HepG2 (cell line): ENCODE data around the gene MRFAP1. TPM values are rescaled to one million over a fixed set of nuclear protein-coding genes. Genes with fewer than 3 reads are reported as not detected.

Experiments
- CCAR2 ChIP-seq: fragments of 200-400 bp; formaldehyde crosslinking; optimal IDR thresholded peaks from 2 replicates; pipeline ENCODE3; 2018; ENCODE audit warnings: low read depth, mild to moderate bottlenecking, low read length, moderate library complexity
- PPARG ChIP-seq: conservative IDR thresholded peaks from 2 replicates; pipeline ENCODE4 v1.6.1; 2016; ENCODE audit warnings: missing biosample characterization, missing genetic modification reagents
- REPIN1 ChIP-seq: sonication (generic); formaldehyde crosslinking; IDR thresholded peaks from 2 replicates; pipeline ENCODE4 v1.8.0; 2022; ENCODE audit warnings: missing genetic modification reagents, low read depth, mild to moderate bottlenecking, borderline replicate concordance
- RFXANK ChIP-seq: IDR thresholded peaks from 2 replicates; pipeline ENCODE4 v1.6.1; 2016
- SALL1 ChIP-seq: sonication (generic); formaldehyde crosslinking; IDR thresholded peaks from 2 replicates; pipeline ENCODE4 v1.8.0; 2022; ENCODE audit warnings: mild to moderate bottlenecking, missing genetic modification reagents
- SAP130 ChIP-seq: IDR thresholded peaks from 2 replicates; pipeline ENCODE4 v1.6.1; 2016; ENCODE audit warnings: low read depth
- SIN3A ChIP-seq: IDR thresholded peaks from 2 replicates; pipeline ENCODE4 v1.6.1; 2011; ENCODE audit warnings: low read depth, mild to moderate bottlenecking, control low read depth, low read length, borderline replicate concordance
- SRSF4 ChIP-seq: fragments of 200-400 bp; formaldehyde crosslinking; IDR thresholded peaks from one replicate; pipeline ENCODE4 v1.6.1; 2018; ENCODE audit warnings: mild to moderate bottlenecking, low read depth, low read length, moderate library complexity; ENCODE audit not compliant: poor library complexity, severe bottlenecking
- ZBTB8A ChIP-seq: sonication (generic); formaldehyde crosslinking; IDR thresholded peaks from 2 replicates; pipeline ENCODE4 v1.4.0; 2020; ENCODE audit warnings: mild to moderate bottlenecking, low read depth, missing genetic modification reagents, borderline replicate concordance
- ZMAT3 ChIP-seq: sonication (generic); formaldehyde crosslinking; conservative IDR thresholded peaks from 2 replicates; pipeline ENCODE4 v1.7.0; 2021; ENCODE audit warnings: missing genetic modification reagents
- ZMYM4 ChIP-seq: sonication (generic); formaldehyde crosslinking; IDR thresholded peaks from 2 replicates; pipeline ENCODE4 v1.8.1; 2023; ENCODE audit warnings: mild to moderate bottlenecking, missing genetic modification reagents
- ZNF251 ChIP-seq: sonication (generic); formaldehyde crosslinking; IDR thresholded peaks from 2 replicates; pipeline ENCODE4 v1.9.0; 2021; ENCODE audit warnings: mild to moderate bottlenecking, missing genetic modification reagents
- ZNF446 ChIP-seq: sonication (generic); formaldehyde crosslinking; IDR thresholded peaks from 2 replicates; pipeline ENCODE4 v1.5.0; 2020; ENCODE audit warnings: mild to moderate bottlenecking, missing genetic modification reagents
- ZNF605 ChIP-seq: sonication (generic); formaldehyde crosslinking; IDR thresholded peaks from 2 replicates; pipeline ENCODE4 v1.8.0; 2022; ENCODE audit warnings: mild to moderate bottlenecking, missing genetic modification reagents
- ZNF777 ChIP-seq: sonication (generic); formaldehyde crosslinking; IDR thresholded peaks from 2 replicates; pipeline ENCODE4 v1.4.0; 2020; ENCODE audit warnings: missing genetic modification reagents
- ZSCAN29 ChIP-seq: sonication (generic); formaldehyde crosslinking; conservative IDR thresholded peaks from 2 replicates; pipeline ENCODE4 v1.4.0; 2020; ENCODE audit warnings: mild to moderate bottlenecking, missing genetic modification reagents
- polyA plus RNA-seq, 8 experiments: library from polyadenylated mRNA; depleted of rRNA in 3 of 8; stranded (reverse) in 7 of 8; unstranded in 1 of 8; fragments of >200 nt; fragmentation: Illumina TruSeq in 4 of 8; extraction: Trizol in 4 of 8; gene quantifications; 2 replicates each; pipeline versions ENCODE4 v1.2.1 to v1.2.3, GENCODE V29; 2011 to 2016; ENCODE audit warnings: low read depth in 4 of 8, missing spikeins in 1 of 8, mixed read lengths in 1 of 8; ENCODE audit not compliant: insufficient read depth in 1 of 8
- total RNA-seq, 5 experiments: library from RNA; depleted of rRNA; stranded (reverse); fragments of >200 nt; fragmentation: Illumina TruSeq; extraction: Trizol; gene quantifications; 2 replicates each; pipeline ENCODE4 v1.2.3, GENCODE V29; 2016; ENCODE audit warnings: low read depth in 1 of 5
- TF ChIP-seq, protein P1 (sequence below): sonication (generic); formaldehyde crosslinking; conservative IDR thresholded peaks from 2 replicates; pipeline ENCODE4 v1.8.0; 2022; ENCODE audit warnings: low read depth, missing genetic modification reagents
- TF ChIP-seq, protein P2 (sequence below): sonication (generic); formaldehyde crosslinking; IDR thresholded peaks from 2 replicates; pipeline ENCODE4 v1.8.1; 2023; ENCODE audit warnings: mild to moderate bottlenecking, moderate library complexity, missing genetic modification reagents
- TF ChIP-seq, protein P3 (sequence below): IDR thresholded peaks from 2 replicates; pipeline ENCODE4 v1.4.0; 2020; ENCODE audit warnings: mild to moderate bottlenecking, missing genetic modification reagents
- TF ChIP-seq, protein P4 (sequence below): sonication (generic); formaldehyde crosslinking; conservative IDR thresholded peaks from 2 replicates; pipeline ENCODE4 v1.4.0; 2020; ENCODE audit warnings: missing genetic modification reagents

MRFAP1 gene
- total and polyA plus RNA-seq, 2 of the 13 experiments (the other 11 are each of a cell fraction or from before 2014, with no cell fraction given), result 112 to 158 TPM

DNA sequence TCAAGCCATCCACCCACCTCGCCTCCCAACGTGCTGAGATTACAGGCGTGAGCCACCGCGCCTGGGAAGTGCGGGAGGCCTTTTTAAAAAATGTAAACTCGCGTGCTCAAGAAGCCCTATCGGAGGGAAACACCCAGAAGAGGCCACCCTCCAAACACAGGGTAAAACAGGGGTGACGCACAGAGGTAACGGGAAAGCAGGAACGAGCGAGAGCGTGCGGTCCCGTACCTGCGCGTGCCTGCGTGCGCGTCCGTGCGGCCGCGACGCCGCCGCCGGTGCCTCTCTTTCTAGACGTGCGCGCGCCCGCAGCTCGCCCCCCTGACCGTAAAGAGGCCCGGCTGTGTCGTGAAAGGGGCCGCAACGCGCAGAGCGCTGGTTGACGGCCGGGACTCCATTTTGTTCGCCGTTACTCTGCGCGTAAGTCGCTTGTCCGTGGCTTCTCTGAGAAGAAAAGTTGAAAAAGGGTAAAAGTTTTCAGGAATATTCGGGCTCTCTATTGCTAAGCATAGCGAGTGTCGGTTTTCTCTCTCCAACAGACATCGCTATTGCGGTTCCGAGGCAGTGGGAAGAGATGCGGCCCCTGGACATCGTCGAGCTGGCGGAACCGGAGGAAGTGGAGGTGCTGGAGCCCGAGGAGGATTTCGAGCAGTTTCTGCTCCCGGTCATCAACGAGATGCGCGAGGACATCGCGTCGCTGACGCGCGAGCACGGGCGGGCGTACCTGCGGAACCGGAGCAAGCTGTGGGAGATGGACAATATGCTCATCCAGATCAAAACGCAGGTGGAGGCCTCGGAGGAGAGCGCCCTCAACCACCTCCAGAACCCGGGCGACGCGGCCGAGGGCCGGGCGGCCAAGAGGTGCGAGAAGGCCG is at the start of gene MRFAP1 (continued):
- TF ChIP-seq ZNF446 (CRISPR knock-in tag), result 0 out of 2 replicates have a peak, but pooled peaks have one; percentile 38
- TF ChIP-seq ZMAT3 (CRISPR knock-in tag), result 0 out of 2 replicates have a peak, but pooled peaks have one; percentile 32
- 0 out of 2 replicates have a peak, but pooled peaks have one; percentile 15 for TF ChIP-seq PPARG (CRISPR knock-in tag)
- TF ChIP-seq ZNF777, result no peak
- TF ChIP-seq, protein P1, sequence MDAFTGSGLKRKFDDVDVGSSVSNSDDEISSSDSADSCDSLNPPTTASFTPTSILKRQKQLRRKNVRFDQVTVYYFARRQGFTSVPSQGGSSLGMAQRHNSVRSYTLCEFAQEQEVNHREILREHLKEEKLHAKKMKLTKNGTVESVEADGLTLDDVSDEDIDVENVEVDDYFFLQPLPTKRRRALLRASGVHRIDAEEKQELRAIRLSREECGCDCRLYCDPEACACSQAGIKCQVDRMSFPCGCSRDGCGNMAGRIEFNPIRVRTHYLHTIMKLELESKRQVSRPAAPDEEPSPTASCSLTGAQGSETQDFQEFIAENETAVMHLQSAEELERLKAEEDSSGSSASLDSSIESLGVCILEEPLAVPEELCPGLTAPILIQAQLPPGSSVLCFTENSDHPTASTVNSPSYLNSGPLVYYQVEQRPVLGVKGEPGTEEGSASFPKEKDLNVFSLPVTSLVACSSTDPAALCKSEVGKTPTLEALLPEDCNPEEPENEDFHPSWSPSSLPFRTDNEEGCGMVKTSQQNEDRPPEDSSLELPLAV (CRISPR knock-in tag), result peak; percentile 77; the same call in 1 of the 2 replicates
- 0 out of 2 replicates have a peak, but pooled peaks have one; percentile 25 for TF ChIP-seq ZNF251
- TF ChIP-seq, protein P2, sequence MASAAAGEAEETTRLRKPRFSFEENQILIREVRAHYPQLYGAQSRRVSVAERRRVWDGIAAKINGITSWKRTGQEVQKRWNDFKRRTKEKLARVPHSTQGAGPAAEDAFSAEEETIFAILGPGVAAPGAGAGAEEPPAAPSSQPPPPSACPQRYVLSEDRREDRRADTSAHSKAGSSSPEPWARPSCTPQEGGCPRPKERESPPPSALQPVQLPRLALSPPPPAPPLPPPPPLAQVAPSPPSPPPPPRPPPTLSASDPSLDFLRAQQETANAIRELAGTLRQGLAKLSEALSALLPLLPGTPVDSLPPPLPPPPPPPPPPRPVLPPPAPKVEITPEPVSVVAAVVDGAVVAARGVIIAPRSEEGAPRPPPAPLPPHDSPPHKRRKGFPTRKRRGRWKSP (CRISPR knock-in tag), result peak; percentile 73; the same call in 1 of the 2 replicates
- TF ChIP-seq SALL1 (CRISPR knock-in tag), result peak; percentile 66
- peak; percentile 76 for TF ChIP-seq ZMYM4 (CRISPR knock-in tag)
- TF ChIP-seq, protein P3, sequence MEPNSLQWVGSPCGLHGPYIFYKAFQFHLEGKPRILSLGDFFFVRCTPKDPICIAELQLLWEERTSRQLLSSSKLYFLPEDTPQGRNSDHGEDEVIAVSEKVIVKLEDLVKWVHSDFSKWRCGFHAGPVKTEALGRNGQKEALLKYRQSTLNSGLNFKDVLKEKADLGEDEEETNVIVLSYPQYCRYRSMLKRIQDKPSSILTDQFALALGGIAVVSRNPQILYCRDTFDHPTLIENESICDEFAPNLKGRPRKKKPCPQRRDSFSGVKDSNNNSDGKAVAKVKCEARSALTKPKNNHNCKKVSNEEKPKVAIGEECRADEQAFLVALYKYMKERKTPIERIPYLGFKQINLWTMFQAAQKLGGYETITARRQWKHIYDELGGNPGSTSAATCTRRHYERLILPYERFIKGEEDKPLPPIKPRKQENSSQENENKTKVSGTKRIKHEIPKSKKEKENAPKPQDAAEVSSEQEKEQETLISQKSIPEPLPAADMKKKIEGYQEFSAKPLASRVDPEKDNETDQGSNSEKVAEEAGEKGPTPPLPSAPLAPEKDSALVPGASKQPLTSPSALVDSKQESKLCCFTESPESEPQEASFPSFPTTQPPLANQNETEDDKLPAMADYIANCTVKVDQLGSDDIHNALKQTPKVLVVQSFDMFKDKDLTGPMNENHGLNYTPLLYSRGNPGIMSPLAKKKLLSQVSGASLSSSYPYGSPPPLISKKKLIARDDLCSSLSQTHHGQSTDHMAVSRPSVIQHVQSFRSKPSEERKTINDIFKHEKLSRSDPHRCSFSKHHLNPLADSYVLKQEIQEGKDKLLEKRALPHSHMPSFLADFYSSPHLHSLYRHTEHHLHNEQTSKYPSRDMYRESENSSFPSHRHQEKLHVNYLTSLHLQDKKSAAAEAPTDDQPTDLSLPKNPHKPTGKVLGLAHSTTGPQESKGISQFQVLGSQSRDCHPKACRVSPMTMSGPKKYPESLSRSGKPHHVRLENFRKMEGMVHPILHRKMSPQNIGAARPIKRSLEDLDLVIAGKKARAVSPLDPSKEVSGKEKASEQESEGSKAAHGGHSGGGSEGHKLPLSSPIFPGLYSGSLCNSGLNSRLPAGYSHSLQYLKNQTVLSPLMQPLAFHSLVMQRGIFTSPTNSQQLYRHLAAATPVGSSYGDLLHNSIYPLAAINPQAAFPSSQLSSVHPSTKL (CRISPR knock-in tag), result 0 out of 2 replicates have a peak, but pooled peaks have one; percentile 13
- no peak for TF ChIP-seq SRSF4
- no peak for TF ChIP-seq CCAR2
- TF ChIP-seq SIN3A, result peak; percentile 62; the same call in 1 of the 2 replicates
- TF ChIP-seq SAP130 (CRISPR knock-in tag), result peak; percentile 87
- TF ChIP-seq ZNF605 (CRISPR knock-in tag), result no peak
- peak; percentile 51; the same call in 1 of the 2 replicates for TF ChIP-seq REPIN1 (CRISPR knock-in tag)
- TF ChIP-seq RFXANK (CRISPR knock-in tag), result no peak
- TF ChIP-seq, protein P4, sequence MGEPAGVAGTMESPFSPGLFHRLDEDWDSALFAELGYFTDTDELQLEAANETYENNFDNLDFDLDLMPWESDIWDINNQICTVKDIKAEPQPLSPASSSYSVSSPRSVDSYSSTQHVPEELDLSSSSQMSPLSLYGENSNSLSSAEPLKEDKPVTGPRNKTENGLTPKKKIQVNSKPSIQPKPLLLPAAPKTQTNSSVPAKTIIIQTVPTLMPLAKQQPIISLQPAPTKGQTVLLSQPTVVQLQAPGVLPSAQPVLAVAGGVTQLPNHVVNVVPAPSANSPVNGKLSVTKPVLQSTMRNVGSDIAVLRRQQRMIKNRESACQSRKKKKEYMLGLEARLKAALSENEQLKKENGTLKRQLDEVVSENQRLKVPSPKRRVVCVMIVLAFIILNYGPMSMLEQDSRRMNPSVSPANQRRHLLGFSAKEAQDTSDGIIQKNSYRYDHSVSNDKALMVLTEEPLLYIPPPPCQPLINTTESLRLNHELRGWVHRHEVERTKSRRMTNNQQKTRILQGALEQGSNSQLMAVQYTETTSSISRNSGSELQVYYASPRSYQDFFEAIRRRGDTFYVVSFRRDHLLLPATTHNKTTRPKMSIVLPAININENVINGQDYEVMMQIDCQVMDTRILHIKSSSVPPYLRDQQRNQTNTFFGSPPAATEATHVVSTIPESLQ (CRISPR knock-in tag), result no peak; the same call in 1 of the 2 replicates
- no peak for TF ChIP-seq ZBTB8A (CRISPR knock-in tag)
- TF ChIP-seq ZSCAN29, result peak; percentile 78; the same call in 1 of the 2 replicates
